Neural progenitor cell (in vitro differentiated cells): ENCODE results near the gene FSCN2.

Experiments used
- CTCF ChIP-seq: fragments of 200-600 bp; sonication (generic); IDR thresholded peaks from 2 replicates; pipeline ENCODE4 v1.5.1; 2017; ENCODE audit warnings: antibody characterized with exemption, mild to moderate bottlenecking
- EZH2 ChIP-seq: fragments of 200-600 bp; sonication (generic); IDR thresholded peaks from 2 replicates; pipeline ENCODE4 v1.6.1; 2017; ENCODE audit warnings: antibody characterized with exemption, mild to moderate bottlenecking, moderate library complexity
- EZH2phosphoT487 ChIP-seq: fragments of 200-600 bp; sonication (generic); IDR thresholded peaks from 2 replicates; pipeline ENCODE4 v1.6.1; 2017; ENCODE audit warnings: antibody characterized with exemption

- TF ChIP-seq CTCF (no peak), EZH2 (no peak), EZH2phosphoT487 (no peak)
These were observed 16.7 kb upstream of the FSCN2 start for GRCh38 chr17:81511554-81511803.
